Chondrocyte (in vitro differentiated cells): ENCODE results near the gene CHRNA9. TPM values are rescaled to one million over a fixed set of nuclear protein-coding genes. Genes with fewer than 3 reads are reported as not detected.

Source experiments
- DNase-seq: peaks from one replicate; pipeline ENCODE4 v3.0.0; 2021; ENCODE audit warnings: mixed read lengths, low spot score
- H3K27ac Mint-ChIP-seq: one replicate; pipeline ENCODE4 v1.8.0; 2021; ENCODE audit warnings: mild to moderate bottlenecking, moderate library complexity, mixed read lengths; ENCODE audit not compliant: unreplicated experiment
- H3K27me3 Mint-ChIP-seq: 2 replicates; pipeline ENCODE4 v1.8.0; 2021; ENCODE audit warnings: low read depth, mixed read lengths
- H3K36me3 Mint-ChIP-seq: 2 replicates; pipeline ENCODE4 v1.8.0; 2021; ENCODE audit warnings: low read depth, mixed read lengths
- H3K4me1 Mint-ChIP-seq: 2 replicates; pipeline ENCODE4 v1.8.0; 2021; ENCODE audit warnings: low read depth, mild to moderate bottlenecking, mixed read lengths
- H3K4me3 Mint-ChIP-seq: one replicate; pipeline ENCODE4 v1.8.0; 2021; ENCODE audit warnings: mild to moderate bottlenecking, moderate library complexity, mixed read lengths; ENCODE audit not compliant: unreplicated experiment
- H3K9me3 Mint-ChIP-seq: 2 replicates; pipeline ENCODE4 v1.8.0; 2021; ENCODE audit warnings: low read depth, mixed read lengths
- total RNA-seq: library from RNA; stranded (reverse); gene quantifications from 3 replicates; pipeline ENCODE4 v1.2.1, GENCODE V29; 2021
- TF ChIP-seq, protein P1 (sequence below): fragments of 200-600 bp; sonication (generic); IDR thresholded peaks from 2 replicates; pipeline ENCODE4 v1.5.0; 2021; ENCODE audit warnings: antibody characterized with exemption, mild to moderate bottlenecking, moderate library complexity

Gene CHRNA9
- total RNA-seq, 1 donor from 2014 or later = not detected

DNA sequence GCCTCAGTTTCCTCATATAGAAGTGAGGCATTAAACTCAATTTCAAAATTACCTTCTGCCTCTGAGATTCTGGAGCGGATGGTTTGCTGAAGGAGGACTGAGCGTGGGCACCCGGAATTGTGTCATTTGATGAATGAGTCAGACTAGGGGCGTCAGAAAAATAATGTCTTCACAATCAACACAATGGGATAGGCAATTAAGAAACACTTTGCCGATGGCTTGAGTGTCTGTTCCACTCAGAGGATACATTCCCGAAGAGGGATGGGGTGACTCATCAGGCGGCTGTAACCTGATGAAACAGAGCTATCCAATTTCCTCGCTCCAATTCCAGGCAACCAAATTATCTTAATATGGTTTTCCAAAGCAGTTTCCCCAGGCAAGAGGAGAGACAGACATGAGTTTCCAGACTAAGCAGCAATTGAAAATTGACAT lies 1.2 kb upstream of the CHRNA9 start:
- TF ChIP-seq, protein P1, sequence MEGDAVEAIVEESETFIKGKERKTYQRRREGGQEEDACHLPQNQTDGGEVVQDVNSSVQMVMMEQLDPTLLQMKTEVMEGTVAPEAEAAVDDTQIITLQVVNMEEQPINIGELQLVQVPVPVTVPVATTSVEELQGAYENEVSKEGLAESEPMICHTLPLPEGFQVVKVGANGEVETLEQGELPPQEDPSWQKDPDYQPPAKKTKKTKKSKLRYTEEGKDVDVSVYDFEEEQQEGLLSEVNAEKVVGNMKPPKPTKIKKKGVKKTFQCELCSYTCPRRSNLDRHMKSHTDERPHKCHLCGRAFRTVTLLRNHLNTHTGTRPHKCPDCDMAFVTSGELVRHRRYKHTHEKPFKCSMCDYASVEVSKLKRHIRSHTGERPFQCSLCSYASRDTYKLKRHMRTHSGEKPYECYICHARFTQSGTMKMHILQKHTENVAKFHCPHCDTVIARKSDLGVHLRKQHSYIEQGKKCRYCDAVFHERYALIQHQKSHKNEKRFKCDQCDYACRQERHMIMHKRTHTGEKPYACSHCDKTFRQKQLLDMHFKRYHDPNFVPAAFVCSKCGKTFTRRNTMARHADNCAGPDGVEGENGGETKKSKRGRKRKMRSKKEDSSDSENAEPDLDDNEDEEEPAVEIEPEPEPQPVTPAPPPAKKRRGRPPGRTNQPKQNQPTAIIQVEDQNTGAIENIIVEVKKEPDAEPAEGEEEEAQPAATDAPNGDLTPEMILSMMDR = no peak
- Mint-ChIP-seq H3K9me3 (no peaks in the 10 kb centered on the region), H3K27me3 (no peaks in the 10 kb centered on the region), H3K4me1 (peaks cover 26% of the 10 kb centered on the region), H3K36me3 (no peaks in the 10 kb centered on the region), H3K4me3 (peak overlapping the region; percentile 2), H3K27ac (peak overlapping the region; percentile 89)
- DNase-seq = no peak

DNA sequence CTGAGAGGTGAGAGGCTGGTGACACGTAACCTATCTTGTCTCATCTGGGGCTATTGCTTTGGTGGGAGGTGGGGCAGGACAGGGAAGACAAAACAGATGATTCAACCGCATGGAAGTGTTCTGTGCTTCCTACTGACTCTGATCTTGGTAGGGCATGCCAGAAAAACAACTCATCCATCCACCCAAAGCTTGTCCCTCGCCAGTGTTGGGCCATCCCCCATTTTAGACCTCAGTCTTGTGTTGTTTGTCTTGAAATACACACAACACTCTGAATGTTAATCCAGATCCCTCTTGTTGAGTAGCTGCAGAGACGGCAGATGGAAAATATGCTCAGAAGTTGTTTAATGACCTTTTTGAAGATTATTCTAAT lies 377 bp downstream of the CHRNA9 start:
- no peaks in the 10 kb centered on the region for H3K36me3 Mint-ChIP-seq
- no peak overlapping the region for H3K4me3 Mint-ChIP-seq
- H3K27ac Mint-ChIP-seq = no peak overlapping the region
- DNase-seq = no peak
- H3K9me3 Mint-ChIP-seq = no peaks in the 10 kb centered on the region
- peaks cover 26% of the 10 kb centered on the region for H3K4me1 Mint-ChIP-seq
- no peaks in the 10 kb centered on the region for H3K27me3 Mint-ChIP-seq
- TF ChIP-seq, protein P1 = no peak

DNA sequence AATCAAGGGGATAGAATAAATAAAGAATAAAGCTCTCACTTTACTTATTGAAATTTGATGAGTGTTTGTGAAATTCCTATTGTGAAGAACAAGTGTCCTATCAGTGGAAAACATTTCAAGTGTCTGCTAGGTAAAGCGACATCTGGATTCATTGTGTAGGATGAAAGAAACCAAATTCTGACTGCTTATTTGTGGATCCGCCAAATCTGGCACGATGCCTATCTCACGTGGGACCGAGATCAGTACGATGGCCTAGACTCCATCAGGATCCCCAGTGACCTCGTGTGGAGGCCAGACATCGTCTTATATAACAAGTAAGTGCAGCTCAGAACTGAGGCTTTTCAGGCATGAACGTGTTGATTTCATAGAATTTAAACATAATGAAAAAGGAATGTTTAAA lies 1.9 kb downstream of the CHRNA9 start:
- no peak for DNase-seq
- TF ChIP-seq, protein P1 = no peak
- H3K9me3 Mint-ChIP-seq = no peaks in the 10 kb centered on the region
- no peak overlapping the region for H3K27ac Mint-ChIP-seq
- H3K36me3 Mint-ChIP-seq = no peaks in the 10 kb centered on the region
- no peak overlapping the region for H3K4me3 Mint-ChIP-seq
- H3K4me1 Mint-ChIP-seq = peaks cover 26% of the 10 kb centered on the region
- H3K27me3 Mint-ChIP-seq = no peaks in the 10 kb centered on the region

DNA sequence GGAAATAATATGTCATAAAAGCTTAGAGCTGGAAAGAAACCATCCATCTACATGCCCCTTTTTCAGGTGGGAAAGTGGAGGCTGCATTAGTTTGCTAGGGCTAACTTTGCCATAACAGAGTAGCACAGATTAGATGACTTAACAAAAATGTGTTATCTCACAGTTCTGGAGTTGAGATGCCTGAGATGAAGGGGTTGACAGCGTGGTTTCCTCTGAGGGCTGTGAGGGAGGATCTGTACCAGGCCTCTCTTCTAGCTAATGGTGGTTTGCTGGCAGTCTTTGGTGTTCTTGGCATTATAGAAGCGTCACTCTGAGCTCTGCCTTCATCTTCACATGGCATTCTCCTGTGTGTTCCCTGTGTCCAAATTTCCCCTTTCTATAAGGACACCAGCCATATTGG lies 2.4 kb downstream of the CHRNA9 start:
- peaks cover under 1% of the 10 kb centered on the region for H3K36me3 Mint-ChIP-seq
- no peaks in the 10 kb centered on the region for H3K9me3 Mint-ChIP-seq
- DNase-seq = no peak
- peaks cover 3% of the 10 kb centered on the region for H3K27me3 Mint-ChIP-seq
- no peak overlapping the region for H3K4me3 Mint-ChIP-seq
- peaks cover 26% of the 10 kb centered on the region for H3K4me1 Mint-ChIP-seq
- no peak overlapping the region for H3K27ac Mint-ChIP-seq
- TF ChIP-seq, protein P1 = no peak

DNA sequence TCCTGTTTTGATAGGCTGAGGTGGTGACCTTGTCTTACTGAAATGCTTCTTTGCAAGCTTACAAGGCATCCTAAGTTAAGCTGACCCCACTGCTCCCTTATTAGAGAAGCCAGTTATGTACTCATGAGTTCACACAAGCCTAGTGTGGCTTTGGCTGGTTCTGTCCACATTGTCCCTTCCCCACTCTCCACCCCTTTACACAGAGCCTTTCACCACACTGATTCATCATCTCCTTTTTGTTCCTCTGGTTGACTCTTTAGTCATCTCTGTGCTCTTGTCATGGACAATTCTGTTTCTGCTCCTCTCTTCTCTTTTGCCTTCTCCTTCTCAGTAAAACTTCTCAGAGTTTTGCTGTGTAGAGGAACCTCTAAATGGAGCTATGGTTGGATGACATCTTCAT lies 4.9 kb downstream of the CHRNA9 start:
- DNase-seq = no peak
- Mint-ChIP-seq H3K9me3 (no peaks in the 10 kb centered on the region), H3K4me3 (no peak overlapping the region), H3K4me1 (peaks cover 9% of the 10 kb centered on the region), H3K36me3 (peaks cover 2% of the 10 kb centered on the region), H3K27ac (no peak overlapping the region), H3K27me3 (peaks cover 5% of the 10 kb centered on the region)
- TF ChIP-seq, protein P1 = no peak
